ENCODE results near the gene TMED8. TPM values are rescaled to one million over a fixed set of nuclear protein-coding genes. Genes with fewer than 3 reads are reported as not detected.

The TMED8 gene
- total RNA-seq, 2 donors from 2014 or later, result 6.6 to 7.5 TPM

DNA sequence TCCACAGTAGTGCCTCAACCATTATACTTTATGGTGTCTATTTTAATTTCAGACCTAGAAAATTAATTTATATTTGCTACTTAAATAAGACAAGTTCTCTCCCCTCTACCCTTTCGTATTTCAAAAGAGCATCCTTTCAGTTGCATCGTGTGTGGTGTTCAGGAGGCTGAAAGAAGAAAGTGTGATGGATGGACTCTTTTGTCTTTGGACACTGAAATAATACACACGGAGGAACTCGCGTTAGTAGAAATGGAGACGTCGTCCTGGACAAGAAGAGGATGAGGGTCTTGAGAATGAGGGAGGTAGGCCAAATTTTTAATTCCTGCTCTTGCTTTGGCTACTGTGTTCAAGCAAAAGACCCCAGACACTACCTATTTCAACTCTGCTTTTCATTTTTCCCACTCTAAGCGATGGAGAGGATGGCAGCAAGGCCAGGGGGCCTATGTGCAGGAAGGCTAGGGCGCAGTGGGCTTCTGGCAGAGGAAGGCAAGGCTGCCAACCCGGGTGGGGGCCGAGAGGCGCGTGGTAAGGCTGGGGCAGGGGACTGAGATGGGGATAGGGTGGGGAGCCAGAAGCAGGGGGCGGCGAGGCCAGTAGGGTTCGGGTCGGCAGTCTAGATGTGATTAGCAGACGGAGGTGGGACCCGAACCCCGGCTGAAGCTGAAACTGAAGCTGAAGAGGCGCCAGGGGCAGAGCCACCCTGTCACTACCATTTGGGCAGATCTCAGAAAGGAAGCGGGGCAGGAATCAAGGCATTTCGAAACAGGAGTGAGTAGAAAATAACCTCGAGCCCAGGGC lies 722 bp downstream of the TMED8 start:
- Histone ChIP-seq H3K4me3 (peak overlapping the region; percentile 76 to 92), H3K27ac (peak overlapping the region; percentile 74 to 86), H3K27me3 (no peaks in the 10 kb centered on the region), H3K4me1 (peaks cover 0 to 13% of the 10 kb centered on the region in 2 donors), H3K36me3 (no peaks in the 10 kb centered on the region), H3K9me3 (no peaks in the 10 kb centered on the region)
- TF ChIP-seq, protein P1, sequence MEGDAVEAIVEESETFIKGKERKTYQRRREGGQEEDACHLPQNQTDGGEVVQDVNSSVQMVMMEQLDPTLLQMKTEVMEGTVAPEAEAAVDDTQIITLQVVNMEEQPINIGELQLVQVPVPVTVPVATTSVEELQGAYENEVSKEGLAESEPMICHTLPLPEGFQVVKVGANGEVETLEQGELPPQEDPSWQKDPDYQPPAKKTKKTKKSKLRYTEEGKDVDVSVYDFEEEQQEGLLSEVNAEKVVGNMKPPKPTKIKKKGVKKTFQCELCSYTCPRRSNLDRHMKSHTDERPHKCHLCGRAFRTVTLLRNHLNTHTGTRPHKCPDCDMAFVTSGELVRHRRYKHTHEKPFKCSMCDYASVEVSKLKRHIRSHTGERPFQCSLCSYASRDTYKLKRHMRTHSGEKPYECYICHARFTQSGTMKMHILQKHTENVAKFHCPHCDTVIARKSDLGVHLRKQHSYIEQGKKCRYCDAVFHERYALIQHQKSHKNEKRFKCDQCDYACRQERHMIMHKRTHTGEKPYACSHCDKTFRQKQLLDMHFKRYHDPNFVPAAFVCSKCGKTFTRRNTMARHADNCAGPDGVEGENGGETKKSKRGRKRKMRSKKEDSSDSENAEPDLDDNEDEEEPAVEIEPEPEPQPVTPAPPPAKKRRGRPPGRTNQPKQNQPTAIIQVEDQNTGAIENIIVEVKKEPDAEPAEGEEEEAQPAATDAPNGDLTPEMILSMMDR (IDR thresholded peaks at IDR 0.05), result no peak
- peak; percentile 58 for DNase-seq (ENCODE audit: low spot score)

DNA sequence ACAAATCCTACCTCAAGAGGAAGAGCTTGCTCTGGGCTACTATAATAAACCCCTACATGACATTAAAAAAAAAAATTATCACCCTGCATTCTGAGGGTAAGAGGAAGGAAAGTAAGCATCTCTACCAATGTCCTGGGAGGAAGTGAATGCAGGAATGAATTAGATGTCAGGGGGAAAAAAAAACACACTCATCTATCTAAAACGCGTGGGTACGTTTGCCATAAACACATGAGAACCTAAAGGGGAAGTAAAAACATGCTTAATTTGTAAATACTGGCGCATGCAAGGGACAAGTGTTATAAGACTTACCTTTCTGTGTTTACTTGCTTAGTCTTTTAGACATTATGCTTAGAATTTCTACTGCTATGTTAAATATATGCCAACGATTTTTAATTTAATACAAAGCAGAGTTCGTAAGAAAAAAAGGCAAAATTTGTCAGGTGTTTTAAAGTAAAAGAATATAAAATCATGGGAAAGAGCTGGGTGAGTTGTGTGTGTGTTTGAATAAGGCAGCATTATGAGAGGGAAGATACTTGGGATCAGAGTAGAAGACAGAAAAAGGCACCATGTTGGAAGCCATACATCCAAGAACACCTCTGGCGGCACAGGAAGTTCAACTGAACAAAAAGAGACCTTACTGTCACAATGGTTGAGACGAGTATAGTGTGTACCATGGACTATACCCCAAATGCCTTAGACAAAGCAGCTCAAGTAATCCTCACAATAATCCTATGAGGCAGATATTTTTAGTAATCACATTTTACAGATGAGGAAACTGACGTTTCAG lies 1.5 kb downstream of the TMED8 start:
- no peaks in the 10 kb centered on the region for H3K27me3 ChIP-seq
- H3K27ac ChIP-seq, result no peak overlapping the region
- no peaks in the 10 kb centered on the region for H3K36me3 ChIP-seq
- TF ChIP-seq, protein P1 (IDR thresholded peaks at IDR 0.05), result no peak
- H3K4me1 ChIP-seq, result peaks cover 0 to 13% of the 10 kb centered on the region in 2 donors
- H3K4me3 ChIP-seq, result no peak overlapping the region
- H3K9me3 ChIP-seq, result no peaks in the 10 kb centered on the region
- DNase-seq (ENCODE audit: low spot score), result no peak

DNA sequence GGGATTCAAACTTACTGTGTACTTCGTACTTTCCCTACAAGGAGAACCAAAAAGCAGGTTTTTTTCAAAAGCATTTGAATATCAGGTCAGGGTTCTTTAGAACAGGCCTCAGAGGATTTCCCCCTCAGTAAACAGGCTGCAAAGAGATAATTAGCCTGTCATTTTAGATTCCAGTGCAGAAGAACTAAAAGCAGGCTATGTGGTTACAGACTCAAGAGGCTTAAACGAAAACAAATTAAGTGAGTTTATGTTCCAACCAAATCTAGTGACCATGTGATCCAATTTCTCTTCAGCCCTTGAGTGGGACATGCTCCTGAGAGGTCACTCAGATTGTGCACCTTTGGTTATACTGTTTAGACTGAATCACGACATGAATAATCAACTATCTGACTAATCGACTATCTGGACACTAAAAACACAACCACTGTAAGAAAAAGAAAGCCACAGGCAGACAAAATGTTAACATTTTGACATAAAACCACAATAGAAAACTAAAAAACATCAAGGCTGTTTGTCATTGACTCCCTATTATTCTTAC lies 4.5 kb downstream of the TMED8 start:
- no peaks in the 10 kb centered on the region for H3K36me3 ChIP-seq
- no peak overlapping the region for H3K4me3 ChIP-seq
- no peaks in the 10 kb centered on the region for H3K27me3 ChIP-seq
- H3K9me3 ChIP-seq, result no peaks in the 10 kb centered on the region
- DNase-seq (ENCODE audit: low spot score), result no peak
- TF ChIP-seq, protein P1 (IDR thresholded peaks at IDR 0.05), result no peak
- H3K4me1 ChIP-seq, result peaks cover 0 to 7% of the 10 kb centered on the region in 2 donors
- H3K27ac ChIP-seq, result no peak overlapping the region

DNA sequence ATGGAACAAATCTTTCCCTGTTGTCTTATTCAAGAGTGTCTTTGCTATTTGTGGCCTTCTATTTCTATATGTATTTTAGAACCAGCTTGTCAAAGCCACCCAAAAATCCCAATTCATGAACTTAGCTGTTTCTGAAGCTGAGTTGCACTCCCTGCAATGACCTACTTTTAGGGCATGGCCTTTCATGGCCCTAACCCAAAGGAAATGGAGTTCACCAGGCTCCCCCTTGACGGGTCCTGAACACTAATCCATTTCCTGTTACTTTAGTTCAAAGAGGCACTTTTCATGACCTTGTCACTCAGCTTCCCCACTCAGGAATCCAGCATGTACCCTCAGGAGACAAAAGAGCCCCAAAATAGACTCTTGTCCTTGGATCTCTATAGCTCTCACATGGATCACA lies 7.6 kb downstream of the TMED8 start:
- H3K4me1 ChIP-seq, result no peaks in the 10 kb centered on the region
- no peaks in the 10 kb centered on the region for H3K36me3 ChIP-seq

DNA sequence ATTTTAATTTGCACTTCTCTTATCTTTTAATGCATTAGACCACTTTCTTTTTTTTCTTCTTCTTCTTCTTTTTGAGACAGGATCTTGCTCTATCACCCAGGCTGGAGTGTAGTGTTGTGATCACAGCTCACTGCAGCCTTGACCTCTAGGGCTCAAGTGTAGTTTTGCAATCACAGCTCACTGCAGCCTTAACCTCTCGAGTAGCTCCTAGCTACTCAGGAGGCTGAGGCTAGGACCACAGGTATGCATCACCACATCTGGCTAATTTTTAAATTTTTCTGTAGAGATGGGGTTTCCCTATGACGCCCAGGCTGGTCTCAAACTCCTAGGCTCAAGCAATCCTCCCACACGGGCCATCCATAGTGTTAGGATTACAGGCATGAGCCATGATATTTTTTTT lies 12.7 kb downstream of the TMED8 start:
- no peaks in the 10 kb centered on the region for H3K4me1 ChIP-seq
- no peak overlapping the region for H3K27ac ChIP-seq
- TF ChIP-seq, protein P1 (IDR thresholded peaks at IDR 0.05), result no peak
- no peak for DNase-seq (ENCODE audit: low spot score)
- no peaks in the 10 kb centered on the region for H3K9me3 ChIP-seq
- H3K36me3 ChIP-seq, result no peaks in the 10 kb centered on the region
- H3K27me3 ChIP-seq, result no peaks in the 10 kb centered on the region
- no peak overlapping the region for H3K4me3 ChIP-seq

More for the DNA sequence above, 7.6 kb downstream of the TMED8 start:
- DNase-seq (ENCODE audit: low spot score), result no peak
- TF ChIP-seq, protein P1 (IDR thresholded peaks at IDR 0.05), result no peak
- Histone ChIP-seq H3K4me3 (no peak overlapping the region), H3K9me3 (no peaks in the 10 kb centered on the region), H3K27me3 (no peaks in the 10 kb centered on the region), H3K27ac (no peak overlapping the region)

Measured in right atrium auricular region (tissue), 2 donors.